Hematopoietic multipotent progenitor cell treated with erythropoietin and hydrocortisone succinate and interleukin-3 and kit ligand, for 17 days (in vitro differentiated cells): ENCODE data around the gene PLPP4.

ENCODE experiments used
- DNase-seq: peaks from one replicate; pipeline ENCODE4 v3.0.0-alpha.2; 2015; ENCODE audit warnings: low spot score

The PLPP4 gene

DNA sequence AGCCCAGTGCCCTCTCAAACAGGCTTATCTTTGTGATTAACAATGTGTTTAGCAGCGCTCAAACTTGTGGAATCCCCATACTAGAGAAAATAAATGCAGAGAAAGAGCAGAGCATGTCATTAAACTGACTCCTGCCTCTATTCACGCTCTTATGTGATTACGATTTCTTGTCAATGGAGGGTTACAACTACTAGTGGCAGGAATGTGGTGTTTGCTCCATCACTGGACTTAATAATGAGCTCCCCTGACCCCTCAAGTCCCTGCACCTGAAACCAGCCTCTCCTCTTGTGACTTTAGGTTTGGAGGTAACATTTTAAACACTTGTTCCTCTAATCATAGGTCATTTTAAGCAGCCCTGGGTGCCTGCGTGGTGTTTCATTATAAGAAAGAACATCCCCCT lies 121.9 kb downstream of the PLPP4 start:
- no peak for DNase-seq

DNA sequence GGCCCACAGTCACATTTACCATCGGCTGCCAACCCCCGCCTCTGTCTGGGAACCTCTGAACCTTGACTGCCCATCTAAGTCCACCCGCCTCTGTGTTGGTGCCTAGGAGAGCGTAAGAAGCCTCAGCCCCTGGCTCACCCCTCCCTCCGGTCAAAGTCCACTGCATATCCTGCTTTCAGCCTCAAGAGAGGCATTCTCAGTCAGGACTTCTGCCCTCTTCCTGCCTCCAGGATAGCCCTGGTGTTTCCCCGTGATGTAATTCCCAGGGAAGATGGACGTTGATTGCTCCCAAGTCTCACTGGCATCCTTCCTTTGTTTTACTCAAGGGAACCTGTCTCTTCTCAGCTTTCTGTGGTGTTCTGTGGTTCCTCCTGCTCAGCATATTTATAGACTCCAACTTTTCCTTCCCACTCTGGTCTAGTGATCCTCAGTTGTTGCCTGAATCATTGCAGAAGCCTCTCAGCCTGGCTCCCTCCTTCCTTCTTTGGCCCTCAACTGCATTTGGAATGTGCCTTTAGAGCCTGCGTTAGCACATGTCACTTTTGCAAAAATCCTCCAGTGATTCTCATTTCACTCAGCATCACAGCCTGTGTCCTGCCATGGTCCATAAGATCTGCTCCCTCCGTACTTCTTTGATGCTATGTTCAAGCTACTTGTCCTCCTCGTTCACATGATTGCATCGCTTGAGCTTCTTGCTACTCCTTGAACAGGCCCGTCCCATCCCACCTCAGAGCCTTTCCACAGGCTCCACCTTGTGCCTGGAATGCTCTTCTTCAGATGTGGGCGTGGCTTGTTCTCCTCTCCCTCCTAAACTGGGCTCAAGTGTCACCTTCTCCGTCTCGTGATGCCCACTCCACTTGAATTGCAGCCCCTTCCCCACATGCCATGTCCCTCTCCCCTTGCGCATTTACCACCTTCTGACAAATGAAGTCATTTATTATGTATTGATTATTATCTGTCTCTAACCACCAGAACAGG lies 124.2 kb downstream of the PLPP4 start:
- DNase-seq = no peak

DNA sequence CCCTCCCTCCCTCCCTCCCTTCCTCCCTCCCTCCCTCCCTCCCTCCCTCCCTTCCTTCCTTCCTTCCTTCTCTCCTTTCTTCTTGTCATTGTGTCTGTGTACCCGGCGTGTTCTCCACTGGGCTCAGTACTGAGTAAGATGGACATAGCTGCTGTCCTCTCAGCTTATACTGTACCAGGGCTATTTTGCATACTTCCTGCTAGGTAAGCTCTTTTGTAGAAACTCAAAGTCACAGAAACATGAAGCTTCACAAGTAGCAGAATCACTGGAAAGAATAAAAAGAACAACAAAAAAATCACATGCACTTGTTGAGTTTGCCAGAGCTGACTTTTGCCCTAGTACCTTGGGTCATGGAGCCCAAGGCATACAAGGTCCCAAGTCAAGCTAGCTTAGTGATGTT lies 125.7 kb downstream of the PLPP4 start:
- no peak for DNase-seq

DNA sequence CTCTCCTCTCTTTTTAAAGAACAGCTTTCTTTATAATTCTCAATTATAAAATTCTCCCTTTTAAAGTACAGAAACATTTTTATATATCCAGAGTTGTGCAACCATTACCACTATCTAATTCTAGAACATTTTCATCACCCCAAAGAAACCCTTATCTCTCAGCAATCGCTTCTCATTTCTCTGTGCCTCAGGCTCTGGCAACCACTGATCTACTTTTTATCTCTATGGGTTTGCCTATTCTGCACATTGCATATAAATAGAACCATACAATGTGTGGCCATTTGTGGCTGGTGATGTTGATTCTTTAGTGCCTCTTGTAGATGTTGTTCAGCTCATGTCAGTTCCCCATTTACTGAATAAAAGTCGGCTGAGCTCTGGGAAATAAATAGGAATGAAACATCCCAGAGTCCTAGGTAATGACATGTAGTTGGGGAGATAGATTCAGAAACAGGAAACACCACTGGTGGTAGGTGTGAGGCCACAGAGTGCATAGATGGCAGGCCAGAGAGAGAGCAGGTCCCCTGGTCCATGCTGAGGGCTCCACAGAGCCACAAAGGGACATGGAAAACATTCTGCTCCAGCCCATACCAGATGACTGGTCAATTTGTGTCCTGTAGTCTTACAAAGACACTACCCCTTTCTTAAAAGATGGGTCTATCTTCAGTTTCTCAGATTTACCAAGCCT lies 126.5 kb downstream of the PLPP4 start:
- DNase-seq = no peak

DNA sequence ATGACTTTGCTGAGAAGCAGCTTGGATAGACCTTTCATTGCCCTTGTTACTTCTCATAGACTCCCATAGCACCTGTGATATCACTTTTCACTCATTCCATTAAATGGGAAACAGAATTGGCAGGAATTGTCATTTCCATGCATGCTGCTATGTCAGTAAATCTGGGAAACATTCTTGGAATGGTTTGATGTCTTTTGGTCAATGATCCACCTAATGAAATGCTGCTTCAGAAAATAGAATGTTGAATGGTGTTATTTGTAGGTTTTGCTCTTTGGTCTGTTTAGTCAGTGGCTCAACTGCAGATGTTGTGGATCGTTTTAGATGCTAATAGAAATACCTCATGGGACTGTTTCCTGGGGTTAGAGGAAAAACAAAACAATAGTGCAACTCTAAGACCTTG lies 127.8 kb downstream of the PLPP4 start:
- no peak for DNase-seq

DNA sequence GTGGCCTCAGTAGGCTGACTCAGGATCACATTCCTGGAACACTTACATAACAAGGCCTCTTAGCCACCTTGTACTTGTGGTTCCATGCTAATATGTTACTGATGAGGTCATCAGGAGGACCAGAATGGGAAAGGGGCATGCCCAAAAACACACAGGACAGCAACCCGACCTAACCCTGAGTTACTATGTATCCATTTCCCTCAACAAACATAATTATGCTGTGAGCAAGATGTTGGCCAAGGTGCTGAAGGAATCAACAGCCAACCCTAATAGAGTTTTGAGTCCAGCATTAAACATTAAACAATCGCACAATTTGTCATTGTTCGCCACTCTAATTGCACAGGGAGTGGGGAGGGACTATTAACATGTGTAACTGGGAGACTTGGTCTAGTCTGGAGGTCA lies 129.4 kb downstream of the PLPP4 start:
- no peak for DNase-seq

DNA sequence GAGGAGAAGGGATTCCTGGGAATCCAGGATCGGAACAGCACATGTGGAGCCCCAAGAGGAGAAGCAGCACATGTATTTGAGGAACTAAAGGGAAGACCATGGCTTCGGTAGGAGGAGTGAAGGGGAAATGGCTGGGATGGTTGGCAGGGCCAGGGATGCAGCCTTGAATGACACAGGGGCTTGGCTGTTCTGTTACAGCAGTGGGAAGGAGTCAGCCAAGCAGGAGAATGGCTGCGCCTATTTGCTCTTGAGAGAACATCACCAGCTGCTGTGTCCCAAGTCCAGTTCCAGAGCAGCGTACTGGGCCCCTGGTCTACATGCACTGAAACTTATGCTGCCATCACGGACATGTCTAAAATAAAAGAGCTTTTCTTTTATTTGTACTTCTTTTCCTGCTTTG lies 130.0 kb downstream of the PLPP4 start:
- DNase-seq = no peak

- DNase-seq = no peak
Measured at GRCh38 chr10:120588311-120588710, 131.3 kb downstream of the PLPP4 start.

DNA sequence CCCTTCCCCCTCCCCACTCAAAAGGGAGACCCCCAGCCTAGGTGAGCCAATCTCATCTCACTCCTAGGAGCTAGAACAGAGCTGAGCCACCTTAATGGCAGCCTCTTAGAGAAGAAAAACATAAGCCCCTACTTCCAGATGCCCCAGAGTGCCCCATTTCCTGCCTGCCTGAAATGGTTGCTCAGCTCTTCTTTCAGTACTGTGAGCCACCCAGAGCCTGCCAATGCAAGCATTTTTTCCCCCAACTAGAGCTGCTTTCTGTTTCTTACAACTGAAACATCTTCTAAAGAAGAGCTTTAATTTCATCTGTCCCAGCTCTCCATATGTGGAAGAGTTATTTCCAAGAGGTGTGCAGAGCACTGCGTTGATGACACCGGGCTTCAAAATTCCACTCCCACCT lies 136.7 kb downstream of the PLPP4 start:
- DNase-seq = no peak

- no peak for DNase-seq
Measured at GRCh38 chr10:120597902-120598301, 140.9 kb downstream of the PLPP4 start.

GRCh38 chr10:120598386-120598785 lies 141.4 kb downstream of the PLPP4 start:
- DNase-seq = no peak

GRCh38 chr10:120599200-120599724 lies 142.2 kb downstream of the PLPP4 start:
- no peak for DNase-seq

GRCh38 chr10:120600871-120601649 lies 144.0 kb downstream of the PLPP4 start:
- DNase-seq = no peak

DNA sequence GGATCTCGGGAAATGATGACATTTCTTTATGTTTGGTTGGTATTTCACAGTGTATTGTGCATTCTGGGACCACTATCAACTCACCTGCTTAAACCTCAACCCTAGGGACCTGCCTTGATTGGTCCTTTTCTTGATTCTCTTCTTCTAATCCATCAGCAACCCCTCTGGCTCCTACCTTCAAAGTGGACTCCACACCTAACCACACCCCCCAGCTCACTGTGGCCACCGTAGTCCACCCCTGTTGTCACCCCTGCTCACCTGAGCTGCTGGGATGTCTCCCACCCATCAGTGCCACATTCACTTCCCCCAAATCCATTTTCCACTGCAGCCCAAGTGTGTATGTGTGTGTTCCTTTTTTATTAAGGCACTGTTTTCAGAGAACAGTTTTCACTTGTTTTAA lies 145.0 kb downstream of the PLPP4 start:
- no peak for DNase-seq

DNA sequence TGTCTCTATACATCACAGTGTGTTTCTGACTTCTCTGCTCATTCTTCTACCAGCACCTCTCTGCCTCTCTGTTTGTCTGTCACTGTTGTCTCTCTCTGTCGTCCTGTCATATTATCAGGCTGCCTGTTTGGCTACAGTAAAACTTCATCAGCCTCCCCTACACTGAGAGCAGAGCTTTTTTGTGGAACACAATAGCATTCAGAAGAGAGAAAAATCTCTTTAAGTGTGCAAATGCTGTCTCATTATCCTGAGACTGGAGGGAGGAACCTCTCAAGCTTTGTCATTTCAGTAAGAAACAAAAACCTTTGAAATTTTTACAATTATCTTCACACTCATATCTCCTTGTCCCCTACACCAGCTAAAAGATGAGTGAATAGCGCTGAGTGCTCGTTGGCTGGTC lies 148.4 kb downstream of the PLPP4 start:
- no peak for DNase-seq

DNA sequence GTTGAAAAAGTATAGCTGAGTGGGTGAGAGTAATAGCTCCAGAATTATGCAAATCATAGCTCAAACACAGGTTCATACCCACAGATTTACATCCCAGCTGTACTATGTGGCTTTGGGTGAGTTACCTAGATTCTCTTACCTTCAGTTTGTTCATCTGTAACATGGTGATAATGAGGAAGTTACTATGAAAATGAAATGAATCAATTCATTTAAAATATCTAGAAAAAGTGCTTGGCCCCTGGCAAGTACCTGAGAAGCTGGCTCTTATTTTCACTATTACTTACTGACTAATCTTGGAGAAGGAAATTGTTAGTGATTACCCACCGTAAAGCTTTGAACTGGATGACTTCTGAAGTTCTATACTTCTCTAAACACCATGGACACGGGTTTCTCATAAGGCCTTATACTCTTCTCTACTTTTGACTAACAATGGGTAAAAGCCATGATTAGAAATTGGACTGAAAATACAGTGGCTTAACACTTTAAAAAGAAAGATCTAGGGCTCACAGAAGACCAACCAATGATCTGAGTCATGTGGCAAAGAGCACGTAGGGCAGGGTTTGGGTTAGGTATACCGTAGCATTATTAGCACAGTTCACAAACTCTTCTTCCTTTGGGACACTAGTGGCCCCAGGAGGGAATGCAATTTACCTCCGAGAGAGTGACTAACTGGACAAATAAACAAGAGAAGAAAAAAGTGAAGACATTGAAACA lies 149.2 kb downstream of the PLPP4 start:
- no peak for DNase-seq

GRCh38 chr10:120607016-120607709 lies 150.1 kb downstream of the PLPP4 start:
- DNase-seq = no peak

GRCh38 chr10:120607710-120608703 lies 151.0 kb downstream of the PLPP4 start:
- DNase-seq = no peak

DNA sequence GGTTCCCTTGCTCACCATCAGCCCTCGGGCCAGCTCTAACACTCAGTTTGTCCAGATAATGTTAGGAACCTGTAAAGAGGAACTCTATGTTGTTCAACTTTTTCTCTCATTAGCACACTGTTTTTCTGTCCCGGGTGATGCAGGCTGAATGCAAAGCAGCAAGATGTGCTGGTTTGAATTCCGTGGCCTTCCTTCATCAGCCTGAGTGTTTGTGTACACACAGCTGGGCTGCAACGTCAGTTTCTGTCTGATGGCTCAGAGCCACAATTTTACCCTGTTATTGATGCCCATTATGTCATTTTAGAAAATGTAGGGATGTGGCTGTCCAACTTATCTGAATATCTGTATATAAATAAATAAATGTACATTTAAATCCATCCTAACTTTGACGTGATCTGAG lies 152.0 kb downstream of the PLPP4 start:
- no peak for DNase-seq

DNA sequence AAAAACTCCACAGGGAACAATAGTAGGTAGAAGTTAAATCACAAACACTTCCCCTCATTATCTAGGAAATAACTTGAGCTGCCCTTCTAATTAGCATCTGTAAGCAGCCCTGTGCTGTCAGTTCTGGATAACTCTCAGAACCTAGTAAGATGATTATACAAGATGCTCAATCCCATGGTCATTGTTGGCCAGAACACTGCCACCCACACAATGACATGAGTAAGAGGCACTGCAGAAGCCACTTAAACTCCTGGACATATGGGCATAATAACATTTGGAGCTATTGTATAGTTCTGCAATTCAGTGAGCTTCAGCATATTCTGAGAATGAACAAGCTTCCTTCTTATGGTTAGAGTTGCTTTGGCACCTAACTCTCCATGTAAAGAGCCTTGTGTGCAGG lies 153.8 kb downstream of the PLPP4 start:
- no peak for DNase-seq
